Prostate gland (tissue), 2 donors: ENCODE data around the gene CNDP2. TPM values are rescaled to one million over a fixed set of nuclear protein-coding genes. Genes with fewer than 3 reads are reported as not detected.

Experiments used
- DNase-seq: peaks from one replicate; pipeline ENCODE4 v3.0.0-alpha.2; 2019; ENCODE audit warnings: low spot score
- H3K27ac ChIP-seq, 2 donors: fragments of 200-600 bp; sonication (generic); 2 replicates each; pipeline ENCODE4 v1.5.1; 2017 to 2019
- H3K27me3 ChIP-seq: fragments of 200-600 bp; sonication (generic); replicated peaks from 2 replicates; pipeline ENCODE4 v1.5.1; 2019; ENCODE audit not compliant: insufficient read depth
- H3K36me3 ChIP-seq, 2 donors: fragments of 200-600 bp; sonication (generic); 1 replicate in 1 of 2; 2 replicates in 1 of 2; pipeline versions ENCODE4 v1.5.1 to v1.8.1; 2017 to 2019
- H3K4me1 ChIP-seq: fragments of 200-600 bp; sonication (generic); replicated peaks from 2 replicates; pipeline ENCODE4 v1.5.1; 2019
- H3K4me3 ChIP-seq, 2 donors: fragments of 200-600 bp; sonication (generic); 2 replicates each; pipeline ENCODE4 v1.5.1; 2017 to 2019
- H3K9me3 ChIP-seq: fragments of 200-600 bp; sonication (generic); 2 replicates; pipeline ENCODE4 v1.5.1; 2017
- POLR2A ChIP-seq: fragments of 450-650 bp; IDR thresholded peaks from one replicate; pipeline ENCODE4 v1.6.1; 2016; ENCODE audit warnings: antibody characterized with exemption, mild to moderate bottlenecking
- POLR2AphosphoS5 ChIP-seq: sonication (generic); formaldehyde crosslinking; IDR thresholded peaks from one replicate; pipeline ENCODE4 v1.6.1; 2017; ENCODE audit warnings: antibody characterized with exemption
- WGBS: methylation state at CpG from one replicate; pipeline ENCODE4 v1.1.5; 2018; 5-methylcytosine and 5-hydroxymethylcytosine counted together
- intact Hi-C: fragments of 100-400 bp; cut with DNase I; formaldehyde crosslinking; loops from one replicate; pipeline ENCODE4 v1.14.2; 2022
- total RNA-seq, 2 donors: library from RNA; depleted of rRNA; stranded (reverse); fragments of >200 nt; gene quantifications; one replicate each; pipeline ENCODE4 v1.1.0, GENCODE V29; 2016
- TF ChIP-seq, protein P1 (sequence below), 4 experiments: fragments of 200-600 bp in 2 of 4; fragments of 450-650 bp in 2 of 4; sonication (generic) in 2 of 4; IDR thresholded peaks; 1 replicate in 3 of 4; 2 replicates in 1 of 4; pipeline ENCODE4 v1.5.1; 2016 to 2019; ENCODE audit warnings: antibody characterized with exemption in 4 of 4, mild to moderate bottlenecking in 2 of 4, moderate library complexity in 2 of 4

The CNDP2 gene
- total RNA-seq, 2 donors from 2014 or later, result 144 to 294 TPM

DNA sequence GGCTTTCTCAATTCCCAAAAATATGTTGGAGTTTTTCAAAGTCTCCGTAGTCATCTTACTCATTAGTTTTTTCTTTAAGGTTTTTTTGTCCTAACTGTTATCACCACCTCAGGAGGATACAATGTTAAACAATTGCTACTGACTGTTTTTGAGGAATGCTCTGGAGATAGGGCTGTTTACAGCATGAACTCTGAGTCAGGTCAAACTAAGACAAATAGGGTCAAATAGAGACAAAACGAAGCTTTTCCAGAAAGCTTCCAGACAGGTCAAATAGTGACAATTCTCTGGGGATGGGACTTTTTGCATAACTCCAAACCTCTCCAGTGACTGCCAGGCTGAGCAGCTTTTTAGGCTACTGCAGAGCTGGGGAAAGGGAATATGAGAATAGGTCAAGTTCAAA, 23.9 kb upstream of the CNDP2 start:
- Histone ChIP-seq H3K9me3 (no peaks in the 10 kb centered on the region), H3K27me3 (no peaks in the 10 kb centered on the region), H3K36me3 (no peaks in the 10 kb centered on the region), H3K4me1 (no peaks in the 10 kb centered on the region), H3K27ac (no peak overlapping the region), H3K4me3 (no peak overlapping the region)
- TF ChIP-seq POLR2AphosphoS5, result no peak
- TF ChIP-seq POLR2A, result no peak
- TF ChIP-seq, protein P1, sequence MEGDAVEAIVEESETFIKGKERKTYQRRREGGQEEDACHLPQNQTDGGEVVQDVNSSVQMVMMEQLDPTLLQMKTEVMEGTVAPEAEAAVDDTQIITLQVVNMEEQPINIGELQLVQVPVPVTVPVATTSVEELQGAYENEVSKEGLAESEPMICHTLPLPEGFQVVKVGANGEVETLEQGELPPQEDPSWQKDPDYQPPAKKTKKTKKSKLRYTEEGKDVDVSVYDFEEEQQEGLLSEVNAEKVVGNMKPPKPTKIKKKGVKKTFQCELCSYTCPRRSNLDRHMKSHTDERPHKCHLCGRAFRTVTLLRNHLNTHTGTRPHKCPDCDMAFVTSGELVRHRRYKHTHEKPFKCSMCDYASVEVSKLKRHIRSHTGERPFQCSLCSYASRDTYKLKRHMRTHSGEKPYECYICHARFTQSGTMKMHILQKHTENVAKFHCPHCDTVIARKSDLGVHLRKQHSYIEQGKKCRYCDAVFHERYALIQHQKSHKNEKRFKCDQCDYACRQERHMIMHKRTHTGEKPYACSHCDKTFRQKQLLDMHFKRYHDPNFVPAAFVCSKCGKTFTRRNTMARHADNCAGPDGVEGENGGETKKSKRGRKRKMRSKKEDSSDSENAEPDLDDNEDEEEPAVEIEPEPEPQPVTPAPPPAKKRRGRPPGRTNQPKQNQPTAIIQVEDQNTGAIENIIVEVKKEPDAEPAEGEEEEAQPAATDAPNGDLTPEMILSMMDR (IDR thresholded peaks at IDR 0.05), result no peak
- no peak for DNase-seq
- whole genome bisulfite sequencing, result 86% methylated on average over 2 of the region's 2 CpGs
- intact Hi-C loops, result no loop called here

DNA sequence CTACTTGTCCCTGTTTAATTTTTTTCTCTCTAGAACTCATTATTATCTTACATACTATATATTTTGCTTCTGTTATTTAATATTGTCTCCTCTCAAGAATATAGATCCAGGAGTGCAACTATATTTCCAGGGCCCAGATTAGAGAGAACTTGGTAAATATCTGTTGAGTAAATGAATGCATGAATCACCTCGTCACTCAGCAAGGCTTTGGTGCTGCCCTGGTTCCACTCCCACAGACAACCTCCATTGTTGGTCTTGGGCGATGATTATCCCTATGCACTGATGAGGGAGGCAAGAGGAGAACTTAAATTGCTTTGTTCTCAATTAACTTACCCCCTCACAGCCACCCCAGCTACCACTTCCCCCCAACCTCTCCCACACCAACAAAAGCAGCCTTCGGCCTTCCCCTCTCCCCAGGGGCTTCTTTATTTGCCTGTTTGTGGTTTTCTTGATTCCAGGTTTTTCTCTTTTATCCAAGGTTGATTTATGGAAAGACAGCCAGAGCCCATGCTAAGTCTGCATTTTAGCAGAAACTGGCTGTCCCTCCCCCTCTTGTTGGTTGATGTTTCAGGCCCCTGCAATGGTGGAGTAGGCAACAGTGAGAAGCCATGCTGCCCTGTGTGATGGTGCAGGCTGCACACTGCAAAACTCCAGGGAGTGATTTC, 22.1 kb upstream of the CNDP2 start:
- H3K27ac ChIP-seq, result no peak overlapping the region
- intact Hi-C loops, result no loop called here
- H3K36me3 ChIP-seq, result no peaks in the 10 kb centered on the region
- no peaks in the 10 kb centered on the region for H3K4me1 ChIP-seq
- H3K9me3 ChIP-seq, result no peaks in the 10 kb centered on the region
- DNase-seq, result no peak
- H3K27me3 ChIP-seq, result no peaks in the 10 kb centered on the region
- TF ChIP-seq POLR2AphosphoS5 (no peak), POLR2A (no peak)
- TF ChIP-seq, protein P1 (IDR thresholded peaks at IDR 0.05), result no peak
- H3K4me3 ChIP-seq, result no peak overlapping the region
- WGBS, result 97% methylated on average over 3 of the region's 3 CpGs

DNA sequence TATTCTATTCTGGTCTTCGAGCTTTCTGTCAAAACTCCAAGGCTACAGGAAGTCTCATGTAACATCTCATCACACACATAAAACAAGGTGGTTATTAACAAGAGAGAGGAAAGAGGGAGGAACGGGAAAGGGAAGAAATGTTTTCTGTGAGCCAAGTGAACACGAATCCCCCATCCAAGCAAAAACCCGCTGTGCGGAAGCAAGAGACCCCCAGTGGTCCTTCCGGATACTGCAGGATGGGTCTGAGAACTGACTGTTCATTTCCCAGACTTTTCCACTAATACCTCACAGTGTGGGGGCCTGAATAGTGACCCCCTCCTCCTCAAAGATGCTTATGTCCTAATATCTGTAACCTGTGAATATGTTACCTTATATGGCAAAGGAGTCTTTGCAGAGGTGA, 20.0 kb upstream of the CNDP2 start:
- no peaks in the 10 kb centered on the region for H3K27me3 ChIP-seq
- WGBS, result 21% methylated on average over 6 of the region's 6 CpGs
- no peaks in the 10 kb centered on the region for H3K4me1 ChIP-seq
- no peaks in the 10 kb centered on the region for H3K36me3 ChIP-seq
- no peak overlapping the region for H3K27ac ChIP-seq
- no peak for DNase-seq
- intact Hi-C loops, result no loop called here
- H3K4me3 ChIP-seq, result no peak overlapping the region
- TF ChIP-seq, protein P1 (IDR thresholded peaks at IDR 0.05), result peak in 2 of 4 experiments; percentile 27 to 34
- TF ChIP-seq POLR2AphosphoS5, result no peak
- H3K9me3 ChIP-seq, result no peaks in the 10 kb centered on the region

GRCh38 chr18:74477771-74478170, 18.4 kb upstream of the CNDP2 start:
- Histone ChIP-seq H3K4me1 (no peaks in the 10 kb centered on the region), H3K36me3 (no peaks in the 10 kb centered on the region), H3K4me3 (no peak overlapping the region), H3K9me3 (no peaks in the 10 kb centered on the region), H3K27me3 (no peaks in the 10 kb centered on the region), H3K27ac (no peak overlapping the region)
- TF ChIP-seq, protein P1 (IDR thresholded peaks at IDR 0.05), result no peak
- TF ChIP-seq POLR2AphosphoS5, result no peak
- no peak for TF ChIP-seq POLR2A
- intact Hi-C loops, result no loop called here
- WGBS, result 86% methylated on average over 8 of the region's 8 CpGs
- no peak for DNase-seq

GRCh38 chr18:74478316-74478715, 17.8 kb upstream of the CNDP2 start:
- intact Hi-C loops, result no loop called here
- Histone ChIP-seq H3K27ac (no peak overlapping the region), H3K9me3 (no peaks in the 10 kb centered on the region), H3K27me3 (no peaks in the 10 kb centered on the region), H3K4me3 (no peak overlapping the region), H3K4me1 (no peaks in the 10 kb centered on the region), H3K36me3 (no peaks in the 10 kb centered on the region)
- DNase-seq, result no peak
- TF ChIP-seq POLR2AphosphoS5 (no peak), POLR2A (no peak)
- TF ChIP-seq, protein P1 (IDR thresholded peaks at IDR 0.05), result no peak
- WGBS, result 94% methylated on average over 7 of the region's 7 CpGs
